Fibroblast of lung (primary cell): ENCODE measurements around the gene MMADHC. TPM values are rescaled to one million over a fixed set of nuclear protein-coding genes. Genes with fewer than 3 reads are reported as not detected.

Experiments used
- DNase-seq, 2 donors: peaks; one replicate each; pipeline versions ENCODE4 v3.0.0 to v3.0.0-alpha.2; 2010; ENCODE audit warnings: low read depth in 2 of 2
- H2AFZ ChIP-seq: 2 replicates; pipeline ENCODE4 v1.5.1; 2012; ENCODE audit warnings: low read length, control low read depth, inconsistent platforms
- H3K27ac ChIP-seq: 2 replicates; pipeline ENCODE4 v1.5.1; 2011; ENCODE audit warnings: low read length, control low read depth; ENCODE audit not compliant: insufficient read depth
- H3K27me3 ChIP-seq: 2 replicates; pipeline ENCODE4 v1.5.1; 2011; ENCODE audit warnings: mild to moderate bottlenecking, low read length; ENCODE audit not compliant: control insufficient read depth, insufficient read depth
- H3K36me3 ChIP-seq: 2 replicates; pipeline ENCODE4 v1.5.1; 2011; ENCODE audit warnings: low read length; ENCODE audit not compliant: control insufficient read depth, insufficient read depth
- H3K4me1 ChIP-seq: 2 replicates; pipeline ENCODE4 v1.5.1; 2011; ENCODE audit warnings: low read length; ENCODE audit not compliant: control insufficient read depth, insufficient read depth; ENCODE audit errors: extremely low read depth
- H3K4me2 ChIP-seq: 2 replicates; pipeline ENCODE4 v1.5.1; 2011; ENCODE audit warnings: low read length, control low read depth; ENCODE audit not compliant: insufficient read depth; ENCODE audit errors: extremely low read depth
- H3K4me3 ChIP-seq, 4 experiments: fragments of 200-600 bp in 1 of 4; sonication (generic) in 1 of 4; replicated peaks in 1 of 4; 2 replicates each; pipeline ENCODE4 v1.5.1; 2011 to 2016; ENCODE audit warnings: low read length in 4 of 4, low read depth in 3 of 4, mild to moderate bottlenecking in 3 of 4, control low read depth in 2 of 4, inconsistent platforms in 1 of 4, mixed read lengths in 1 of 4; ENCODE audit not compliant: insufficient read depth in 1 of 4; ENCODE audit errors: control extremely low read depth in 1 of 4
- H3K79me2 ChIP-seq: 2 replicates; pipeline ENCODE4 v1.5.1; 2012; ENCODE audit warnings: mild to moderate bottlenecking, low read length, inconsistent platforms; ENCODE audit not compliant: control insufficient read depth, insufficient read depth
- H3K9ac ChIP-seq: 2 replicates; pipeline ENCODE4 v1.5.1; 2011; ENCODE audit warnings: mild to moderate bottlenecking, low read length, control low read depth; ENCODE audit not compliant: insufficient read depth
- H3K9me3 ChIP-seq: 2 replicates; pipeline ENCODE4 v1.5.1; 2012; ENCODE audit warnings: low read depth, low read length; ENCODE audit not compliant: control insufficient read depth, insufficient read depth
- H4K20me1 ChIP-seq: 2 replicates; pipeline ENCODE4 v1.5.1; 2011; ENCODE audit warnings: low read length; ENCODE audit not compliant: control insufficient read depth, insufficient read depth; ENCODE audit errors: extremely low read depth
- CTCF ChIP-seq, 2 donors: IDR thresholded peaks in 1 of 2; conservative IDR thresholded peaks in 1 of 2; 1 replicate in 1 of 2; 2 replicates in 1 of 2; pipeline ENCODE4 v1.5.1; 2011 to 2012; ENCODE audit warnings: low read length in 2 of 2, control low read depth in 1 of 2, inconsistent platforms in 1 of 2, low read depth in 1 of 2, mild to moderate bottlenecking in 1 of 2
- EZH2 ChIP-seq: IDR thresholded peaks from 2 replicates; pipeline ENCODE4 v1.5.1; 2012; ENCODE audit warnings: low read length, control low read depth, mild to moderate bottlenecking; ENCODE audit errors: missing control alignments
- polyA plus RNA-seq, 2 donors: library from polyadenylated mRNA; depleted of rRNA in 1 of 2; stranded (reverse) in 1 of 2; unstranded in 1 of 2; fragments of >200 nt; gene quantifications; 2 replicates each; pipeline ENCODE4 v1.2.1, GENCODE V29; 2011 to 2012; ENCODE audit warnings: missing spikeins in 1 of 2
- total RNA-seq: library from RNA; depleted of rRNA; stranded (reverse); fragments of >200 nt; gene quantifications from 2 replicates; pipeline ENCODE4 v1.2.1, GENCODE V29; 2014

Gene MMADHC
- total and polyA plus RNA-seq, 2 donors (not counting 1 experiment from before 2014, with no cell fraction given) = 156 to 173 TPM

- Histone ChIP-seq H3K9me3 (no peaks in the 10 kb centered on the region), H3K27ac (no peak overlapping the region), H2AFZ (no peak overlapping the region), H3K4me3 (peak overlapping the region; percentile 18 to 99 (median 78)), H3K79me2 (peaks cover 45% of the 10 kb centered on the region), H3K4me1 (peaks cover 2% of the 10 kb centered on the region), H3K27me3 (no peaks in the 10 kb centered on the region), H4K20me1 (no peaks in the 10 kb centered on the region), H3K36me3 (peaks cover 2% of the 10 kb centered on the region), H3K4me2 (peak overlapping the region; percentile 68), H3K9ac (no peak overlapping the region)
- no peak for TF ChIP-seq EZH2
- TF ChIP-seq CTCF (conservative IDR thresholded peaks at IDR 0.05 in 1 of 2, IDR thresholded peaks at IDR 0.05 in 1 of 2; ENCODE audit: low read depth in 1 of 2, low read length in 2 of 2) = no peak
- DNase-seq = peak in 1 of 2 donors; percentile 49
These were observed 2.2 kb downstream of the MMADHC start for GRCh38 chr2:149585166-149585885.

GRCh38 chr2:149579972-149580882, 7.3 kb downstream of the MMADHC start:
- TF ChIP-seq EZH2 = no peak
- TF ChIP-seq CTCF (conservative IDR thresholded peaks at IDR 0.05 in 1 of 2, IDR thresholded peaks at IDR 0.05 in 1 of 2; ENCODE audit: low read depth in 1 of 2, low read length in 2 of 2) = no peak
- H3K27me3 ChIP-seq = no peaks in the 10 kb centered on the region
- H3K27ac ChIP-seq = no peak overlapping the region
- H3K4me1 ChIP-seq = peaks cover 3% of the 10 kb centered on the region
- no peak overlapping the region for H3K9ac ChIP-seq
- peak in 1 of 2 donors; percentile 47 for DNase-seq
- H3K4me3 ChIP-seq = no peak overlapping the region
- H2AFZ ChIP-seq = no peak overlapping the region
- peak overlapping the region; percentile 44 for H3K4me2 ChIP-seq
- H3K9me3 ChIP-seq = no peaks in the 10 kb centered on the region
- H3K79me2 ChIP-seq = peaks cover 31% of the 10 kb centered on the region
- peaks cover 4% of the 10 kb centered on the region for H3K36me3 ChIP-seq
- H4K20me1 ChIP-seq = no peaks in the 10 kb centered on the region

GRCh38 chr2:149577269-149577668, 10.3 kb downstream of the MMADHC start:
- Histone ChIP-seq H3K36me3 (peaks cover 2% of the 10 kb centered on the region), H3K27ac (no peak overlapping the region), H4K20me1 (peaks cover 2% of the 10 kb centered on the region), H3K4me2 (no peak overlapping the region), H3K4me1 (peaks cover 5% of the 10 kb centered on the region), H3K79me2 (peaks cover 11% of the 10 kb centered on the region), H3K27me3 (no peaks in the 10 kb centered on the region), H3K9ac (no peak overlapping the region), H2AFZ (no peak overlapping the region), H3K4me3 (no peak overlapping the region), H3K9me3 (no peaks in the 10 kb centered on the region)
- DNase-seq = no peak
- TF ChIP-seq CTCF (conservative IDR thresholded peaks at IDR 0.05 in 1 of 2, IDR thresholded peaks at IDR 0.05 in 1 of 2; ENCODE audit: low read depth in 1 of 2, low read length in 2 of 2) (no peak), EZH2 (no peak)
